ENCODE results near the gene USP7. TPM values are rescaled to one million over a fixed set of nuclear protein-coding genes. Genes with fewer than 3 reads are reported as not detected.

The USP7 gene
- total RNA-seq, 2 experiments from 2014 or later = 46.4 to 127 TPM

- POLR2A ChIA-PET = no interaction called here
- TF ChIP-seq EZH2phosphoT487 (IDR thresholded peaks at IDR 0.05; ENCODE audit: borderline replicate concordance, low read depth, low read length) = no peak
- TF ChIP-seq CTCF (conservative IDR thresholded peaks at IDR 0.05; ENCODE audit: low read length) = no peak
- Histone ChIP-seq H4K20me1 (ENCODE audit: insufficient read depth, low read length) (peaks cover 5% of the 10 kb centered on the region), H2AFZ (ENCODE audit: low read length) (no peak overlapping the region), H3K9me3 (ENCODE audit: low read length) (no peaks in the 10 kb centered on the region), H3K4me3 (ENCODE audit: low read depth, low read length, poor library complexity, severe bottlenecking) (no peak overlapping the region), H3K79me2 (ENCODE audit: insufficient read depth, low read depth, low read length) (no peaks in the 10 kb centered on the region), H3K27ac (ENCODE audit: low read depth, low read length, poor library complexity, severe bottlenecking) (no peak overlapping the region), H3K36me3 (ENCODE audit: insufficient read depth, low read length) (peaks cover 88% of the 10 kb centered on the region), H3K9me2 (ENCODE audit: insufficient read depth, low read length) (no peaks in the 10 kb centered on the region), H3K4me2 (ENCODE audit: low read length) (no peak overlapping the region), H3K4me1 (ENCODE audit: insufficient read depth, low read length, poor library complexity, severe bottlenecking) (no peaks in the 10 kb centered on the region)
- CTCF ChIA-PET (ENCODE audit: unreplicated experiment) = no interaction called here
- BruUV-seq (replicated peaks) = no TSS peak
- intact Hi-C loops (cut with micrococcal nuclease; ENCODE audit: unreplicated experiment) = no loop called here
- no peak for DNase-seq (ENCODE audit: low spot score)
These were observed 42.2 kb downstream of the USP7 start for GRCh38 chr16:8921347-8921984.

- intact Hi-C loops (cut with micrococcal nuclease; ENCODE audit: unreplicated experiment) = no loop called here
- no peaks in the 10 kb centered on the region for H3K4me1 ChIP-seq (ENCODE audit: insufficient read depth, low read length, poor library complexity, severe bottlenecking)
- H3K27ac ChIP-seq (ENCODE audit: low read depth, low read length, poor library complexity, severe bottlenecking) = no peak overlapping the region
These were observed 42.9 kb downstream of the USP7 start for GRCh38 chr16:8920645-8921346.

More at GRCh38 chr16:8920645-8921346, 42.9 kb downstream of the USP7 start:
- POLR2A ChIA-PET = no interaction called here
- CTCF ChIA-PET (ENCODE audit: unreplicated experiment) = no interaction called here
- no peak overlapping the region for H2AFZ ChIP-seq (ENCODE audit: low read length)
- no peaks in the 10 kb centered on the region for H3K9me3 ChIP-seq (ENCODE audit: low read length)
- H3K4me3 ChIP-seq (ENCODE audit: low read depth, low read length, poor library complexity, severe bottlenecking) = no peak overlapping the region
- peaks cover 4% of the 10 kb centered on the region for H4K20me1 ChIP-seq (ENCODE audit: insufficient read depth, low read length)
- no TSS peak for BruUV-seq (replicated peaks)
- H3K79me2 ChIP-seq (ENCODE audit: insufficient read depth, low read depth, low read length) = no peaks in the 10 kb centered on the region
- H3K36me3 ChIP-seq (ENCODE audit: insufficient read depth, low read length) = peaks cover 94% of the 10 kb centered on the region
- H3K9me2 ChIP-seq (ENCODE audit: insufficient read depth, low read length) = no peaks in the 10 kb centered on the region
- TF ChIP-seq EZH2phosphoT487 (IDR thresholded peaks at IDR 0.05; ENCODE audit: borderline replicate concordance, low read depth, low read length) (no peak), CTCF (conservative IDR thresholded peaks at IDR 0.05; ENCODE audit: low read length) (no peak)
- no peak overlapping the region for H3K4me2 ChIP-seq (ENCODE audit: low read length)
- no peak for DNase-seq (ENCODE audit: low spot score)

Measured in OCI-LY7 (cell line).